NAMALWA (cell line): ENCODE results near the gene ARPP21.

Experiments used
- DNase-seq: peaks from one replicate; pipeline ENCODE4 v3.0.0-alpha.2; 2015; ENCODE audit warnings: low spot score

Gene ARPP21

GRCh38 chr3:35639254-35640186 lies at the start of gene ARPP21:
Gene ARPP21 (plus strand): TSS chr3:35639525. CDS start chr3:35681752, 42,227 bp downstream.
- peak; percentile 66 for DNase-seq

DNA sequence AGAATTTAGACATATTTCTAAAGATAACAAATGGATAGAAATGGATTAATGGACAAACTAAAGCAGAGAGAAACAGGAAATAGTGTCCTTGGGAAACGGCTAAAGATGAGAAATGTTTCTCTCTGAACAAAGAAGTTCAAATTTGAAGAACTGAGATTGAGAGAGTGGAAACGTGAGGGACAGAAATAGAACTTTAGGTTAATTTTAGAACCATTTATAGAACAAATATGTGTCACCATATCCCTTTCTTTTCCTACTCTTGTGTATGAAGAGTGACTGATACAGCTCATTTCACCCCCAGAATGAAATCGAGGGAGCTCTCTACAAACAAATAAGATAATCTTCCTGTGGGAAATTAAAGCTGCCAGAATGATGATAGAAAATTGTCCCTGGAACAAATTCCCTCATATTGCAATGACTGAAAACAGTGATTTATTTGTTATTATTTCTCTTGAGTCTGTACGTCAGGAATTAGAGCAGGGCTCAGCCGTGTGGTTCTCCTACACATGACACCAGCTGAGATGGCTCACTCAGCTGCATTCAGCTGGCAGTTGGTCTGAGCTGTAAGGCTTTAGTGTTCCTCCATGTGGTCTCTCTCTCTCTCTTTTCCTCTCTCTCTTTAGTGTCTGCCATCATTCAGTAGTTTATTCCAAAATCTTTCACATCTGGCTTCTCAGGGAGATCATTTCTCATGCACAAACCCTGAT lies 46.6 kb upstream of the ARPP21 start:
- no peak for DNase-seq

GRCh38 chr3:35594739-35595138 lies 44.6 kb upstream of the ARPP21 start:
- DNase-seq: no peak

GRCh38 chr3:35596335-35596995 lies 42.9 kb upstream of the ARPP21 start:
- DNase-seq: no peak

DNA sequence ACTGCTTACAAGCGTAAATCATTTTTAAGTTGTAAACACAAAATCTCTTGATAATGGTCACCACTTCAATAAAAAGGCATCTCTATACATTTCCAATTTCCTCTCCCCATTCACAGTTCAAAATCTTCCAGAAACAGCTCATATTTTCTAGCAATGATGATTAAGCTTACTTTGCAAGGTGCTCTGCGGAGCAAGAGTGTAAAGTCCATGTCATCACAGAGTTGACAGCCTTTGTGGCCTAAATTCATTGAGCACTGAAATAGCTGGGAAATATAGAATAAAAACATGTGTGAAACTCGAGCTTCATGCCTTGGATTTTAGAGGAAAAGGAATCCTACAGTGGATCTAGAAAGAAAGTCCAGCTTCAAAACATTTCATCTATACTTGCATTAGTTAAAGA lies 41.8 kb upstream of the ARPP21 start:
- no peak for DNase-seq

DNA sequence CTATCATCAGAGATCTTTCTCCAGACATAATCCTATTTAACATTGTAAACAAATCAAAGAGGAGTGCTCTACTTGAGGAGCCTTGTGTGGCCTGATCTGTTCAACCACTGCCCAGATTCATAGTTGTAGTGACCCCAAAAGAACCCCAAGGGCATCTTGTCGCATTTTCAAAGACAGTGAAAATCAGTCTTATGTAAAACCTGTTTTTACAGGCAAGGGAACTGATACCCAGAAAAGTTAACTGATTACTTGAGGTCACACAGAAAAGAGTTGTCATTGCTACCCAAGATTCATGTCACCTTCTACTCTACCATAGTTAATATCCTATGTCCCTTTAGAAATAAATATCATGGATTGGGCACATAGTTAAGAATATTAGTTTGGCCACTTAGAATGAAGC lies 40.5 kb upstream of the ARPP21 start:
- no peak for DNase-seq

DNA sequence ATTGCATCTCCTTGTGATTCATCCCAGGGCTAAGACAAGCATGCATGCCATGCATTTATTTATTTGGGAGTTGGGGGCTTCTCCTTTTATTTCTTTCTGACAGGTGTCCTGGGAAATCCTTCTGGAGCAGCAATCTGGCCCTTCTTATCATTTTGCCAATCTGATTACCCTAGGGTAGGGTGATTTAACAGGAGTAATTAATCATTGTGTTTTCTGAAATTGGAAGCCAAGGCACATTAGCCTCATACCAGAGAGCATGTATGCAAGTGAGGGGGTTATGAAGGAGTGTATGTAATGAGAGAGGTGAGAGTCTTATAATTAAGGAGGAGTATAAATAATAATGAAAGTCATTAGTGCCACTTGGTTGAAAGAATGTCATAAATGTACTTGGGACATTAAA lies 37.4 kb upstream of the ARPP21 start:
- no peak for DNase-seq

GRCh38 chr3:35602395-35602936 lies 36.9 kb upstream of the ARPP21 start:
- DNase-seq: no peak

- DNase-seq: no peak
Observed at GRCh38 chr3:35616346-35616745, 23.0 kb upstream of the ARPP21 start.

- no peak for DNase-seq
Observed at GRCh38 chr3:35617370-35617769, 22.0 kb upstream of the ARPP21 start.

DNA sequence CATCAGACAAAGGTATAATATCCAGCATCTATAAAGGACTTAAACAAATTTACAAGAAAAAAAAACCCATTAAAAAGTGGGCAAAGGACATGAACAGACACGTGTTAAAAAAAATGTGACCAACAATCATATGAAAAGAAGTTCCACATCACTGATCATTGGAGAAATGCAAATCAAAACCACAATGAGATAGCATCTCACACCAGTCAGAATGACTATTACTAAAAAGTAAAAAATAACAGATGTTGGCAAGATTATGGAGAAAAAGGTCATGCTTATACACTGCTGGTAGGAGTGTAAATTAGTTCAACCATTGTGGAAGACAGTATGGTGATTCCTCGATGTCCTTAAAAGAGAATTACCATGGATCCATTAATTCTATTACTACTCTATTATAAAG lies 19.1 kb upstream of the ARPP21 start:
- peak; percentile 70 for DNase-seq

GRCh38 chr3:35624698-35625097 lies 14.6 kb upstream of the ARPP21 start:
- no peak for DNase-seq

GRCh38 chr3:35633332-35634124 lies 5.8 kb upstream of the ARPP21 start:
- DNase-seq: no peak

- DNase-seq: no peak
Observed at GRCh38 chr3:35635407-35635806, 3.9 kb upstream of the ARPP21 start.

DNA sequence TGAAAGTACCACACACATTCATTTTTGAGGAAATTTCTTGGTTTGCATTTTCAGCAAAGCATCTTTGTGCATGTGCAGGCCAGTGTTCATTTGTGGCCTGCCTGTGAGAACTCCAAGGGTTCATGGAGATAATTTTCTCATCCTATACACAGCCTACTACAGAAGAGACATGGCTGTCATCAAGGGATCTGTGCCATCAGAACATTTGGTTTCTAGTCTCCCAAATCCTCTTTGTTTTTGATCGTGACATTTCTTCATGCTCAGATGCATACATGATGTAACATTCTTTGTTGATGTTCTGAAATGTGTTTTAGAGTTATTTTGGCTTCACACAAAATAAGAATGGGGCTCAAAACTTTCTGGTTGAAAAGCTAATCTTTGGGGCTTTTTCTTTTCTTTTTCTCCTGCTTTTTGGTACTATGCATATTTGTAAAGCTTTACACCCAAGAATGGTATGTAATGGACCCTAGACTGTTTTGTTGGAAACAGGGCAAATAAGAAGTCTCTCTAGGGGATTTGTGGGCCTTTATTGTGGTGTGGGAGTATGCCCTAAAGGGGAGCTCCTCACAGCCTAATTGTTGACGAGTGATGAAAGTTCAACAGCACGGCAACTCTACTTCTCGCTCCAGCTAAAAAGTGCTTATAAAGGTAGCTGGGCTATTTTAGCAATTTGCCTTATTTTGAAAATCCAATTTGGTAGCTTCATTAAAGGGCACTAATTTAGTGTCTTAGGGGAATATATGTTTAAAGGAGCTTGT lies 3.2 kb upstream of the ARPP21 start:
- no peak for DNase-seq

DNA sequence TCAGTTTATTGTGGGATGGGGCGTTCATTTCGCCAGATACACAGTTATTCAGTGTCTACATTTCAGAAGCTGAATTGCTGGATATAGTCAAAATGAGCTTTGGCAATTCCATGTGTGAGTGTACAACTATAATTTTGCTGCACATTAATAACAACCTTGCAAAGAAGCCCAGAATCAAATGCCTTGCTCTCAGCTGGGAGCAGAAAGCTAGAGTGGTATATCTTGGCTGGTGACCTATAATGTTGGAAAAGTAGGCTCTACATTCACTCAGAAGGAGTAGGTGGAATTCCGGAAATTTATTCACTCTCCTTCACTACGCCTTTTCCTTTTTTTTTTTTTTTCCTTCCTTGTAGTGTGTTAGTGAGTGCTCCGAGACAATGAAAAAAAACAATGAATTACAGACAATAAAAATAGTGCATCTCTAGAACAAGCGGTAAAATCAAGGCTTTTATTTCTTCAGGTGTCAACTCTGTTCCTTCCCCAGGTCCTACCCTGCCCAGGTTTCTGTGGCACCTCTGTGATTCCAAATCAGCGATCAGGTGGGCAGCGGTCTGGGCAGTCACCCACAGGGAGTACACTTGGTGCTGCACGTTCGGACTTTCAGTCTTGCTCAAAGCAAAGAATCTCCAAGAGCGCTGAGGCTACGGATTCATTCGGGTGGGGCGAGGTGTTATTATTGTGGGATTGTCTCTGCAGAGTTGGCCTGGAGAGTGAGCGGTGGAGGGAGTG lies 910 bp upstream of the ARPP21 start:
- DNase-seq: no peak

DNA sequence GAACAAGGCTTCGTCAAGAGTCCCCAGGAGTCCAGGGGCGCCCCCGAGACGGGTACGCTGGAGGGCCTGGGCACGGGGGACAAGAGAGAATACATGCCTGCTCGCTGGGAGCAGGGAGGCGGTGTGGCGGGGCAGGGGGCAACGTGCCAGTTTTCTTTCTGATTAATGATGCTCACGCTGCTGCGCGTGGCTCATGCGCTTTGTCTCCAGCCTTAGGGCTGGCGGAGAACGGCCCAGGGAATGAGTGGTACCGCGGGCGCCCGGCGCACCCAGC lies 408 bp upstream of the ARPP21 start:
- no peak for DNase-seq

DNA sequence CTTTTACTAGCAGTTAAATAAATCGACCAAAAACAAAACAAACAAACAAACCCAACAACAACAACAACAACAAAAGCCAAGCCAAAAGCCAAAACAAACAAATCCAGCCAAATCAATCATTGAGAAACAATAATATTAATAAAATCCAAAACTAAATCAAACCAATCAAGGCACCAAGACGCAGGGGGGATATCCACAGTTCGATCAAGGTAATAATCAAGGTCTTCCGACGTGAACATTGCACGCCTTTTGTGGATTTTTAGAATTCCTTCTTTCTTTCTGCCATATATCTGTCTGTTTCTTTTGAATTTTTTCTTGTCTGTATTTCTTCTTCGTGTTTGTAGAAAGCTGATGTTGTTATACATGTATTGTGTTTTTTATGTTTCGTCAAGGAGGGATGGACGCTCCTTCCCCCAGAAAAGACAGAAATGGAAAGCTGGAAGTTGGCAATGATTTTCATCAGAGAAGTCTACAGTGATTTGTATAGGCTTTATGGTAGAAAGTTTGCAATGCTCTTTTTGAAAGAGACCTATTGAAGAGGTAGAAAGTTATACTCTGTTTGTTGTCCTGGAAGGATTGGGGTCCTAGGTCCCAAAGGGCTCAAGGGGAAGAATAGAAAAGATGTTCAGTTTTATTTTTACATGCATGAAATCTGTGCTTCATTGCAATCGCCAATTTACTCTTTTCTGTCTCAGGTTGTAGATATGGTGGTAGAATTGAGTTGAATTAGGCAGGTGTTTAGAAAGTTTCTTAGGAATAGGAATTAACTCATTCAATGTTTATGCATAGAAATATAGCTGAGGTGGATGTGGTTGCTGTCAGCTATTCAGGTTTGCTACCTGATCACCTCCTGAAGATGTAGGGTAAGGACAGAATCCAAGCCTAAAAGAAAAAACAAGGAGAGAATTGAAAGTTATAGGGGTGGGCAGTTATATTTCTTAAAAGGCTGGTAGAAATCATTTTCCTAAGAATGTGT lies 1.2 kb downstream of the ARPP21 start:
- peak; percentile 21 for DNase-seq

DNA sequence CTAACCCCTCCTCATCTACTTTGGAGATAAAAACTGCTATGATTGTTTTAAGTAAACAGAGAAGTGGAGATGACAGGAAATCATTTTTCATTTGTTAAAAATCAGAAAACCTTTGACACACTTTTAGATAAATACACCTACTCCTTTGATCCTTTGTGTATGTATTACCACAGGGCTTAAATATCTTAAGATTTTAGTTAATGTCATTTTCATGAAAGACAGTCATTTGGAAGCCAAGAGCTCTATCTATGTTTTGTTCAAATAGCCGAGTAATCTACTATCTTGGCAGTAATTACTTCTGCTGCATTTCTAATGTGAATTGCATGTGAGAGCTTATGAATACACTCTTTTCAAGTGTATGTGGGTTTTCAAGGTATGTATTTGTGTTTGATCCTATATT lies 2.0 kb downstream of the ARPP21 start:
- DNase-seq: no peak
